WTC11 (cell line): ENCODE data around the gene ARHGEF12.

Experiments used
- CREB1 ChIP-seq: sonication (generic); formaldehyde crosslinking; IDR thresholded peaks from 2 replicates; pipeline ENCODE4 v1.8.0; 2023; ENCODE audit warnings: mild to moderate bottlenecking, missing genetic modification reagents
- TCF7 ChIP-seq: sonication (generic); formaldehyde crosslinking; IDR thresholded peaks from 2 replicates; pipeline ENCODE4 v1.8.0; 2022; ENCODE audit warnings: mild to moderate bottlenecking, low read depth, missing genetic modification reagents, moderate library complexity
- TF ChIP-seq, protein P1 (sequence below): fragments of 200-600 bp; IDR thresholded peaks from 2 replicates; pipeline ENCODE4 v1.8.0; 2022; ENCODE audit warnings: antibody characterized with exemption
- TF ChIP-seq, protein P2 (sequence below): sonication (generic); formaldehyde crosslinking; IDR thresholded peaks from 2 replicates; pipeline ENCODE4 v1.8.1; 2023; ENCODE audit warnings: mild to moderate bottlenecking, missing genetic modification reagents
- TF ChIP-seq, protein P3 (sequence below): sonication (generic); formaldehyde crosslinking; IDR thresholded peaks from 2 replicates; pipeline ENCODE4 v1.8.0; 2022; ENCODE audit warnings: mild to moderate bottlenecking, missing genetic modification reagents

DNA sequence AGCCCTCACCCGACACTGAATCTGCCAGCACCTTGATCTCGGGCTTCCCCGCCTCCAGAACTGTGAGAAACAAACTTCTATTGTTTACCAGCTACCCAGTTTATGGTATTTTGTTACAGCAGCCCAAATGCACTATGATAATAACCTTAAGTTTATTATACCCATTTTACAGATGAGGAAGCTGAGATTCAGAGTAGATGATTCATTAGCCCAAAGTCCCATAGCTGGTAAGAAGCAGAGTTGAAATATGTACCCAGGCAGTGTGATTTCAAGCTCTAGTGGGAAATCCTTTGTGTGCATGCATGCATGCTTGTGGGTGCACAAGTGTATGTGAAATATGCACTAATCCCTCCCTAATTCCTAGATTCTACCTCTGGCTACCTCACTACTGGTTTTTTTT, 183.3 kb downstream of the ARHGEF12 start:
- TF ChIP-seq, protein P1, sequence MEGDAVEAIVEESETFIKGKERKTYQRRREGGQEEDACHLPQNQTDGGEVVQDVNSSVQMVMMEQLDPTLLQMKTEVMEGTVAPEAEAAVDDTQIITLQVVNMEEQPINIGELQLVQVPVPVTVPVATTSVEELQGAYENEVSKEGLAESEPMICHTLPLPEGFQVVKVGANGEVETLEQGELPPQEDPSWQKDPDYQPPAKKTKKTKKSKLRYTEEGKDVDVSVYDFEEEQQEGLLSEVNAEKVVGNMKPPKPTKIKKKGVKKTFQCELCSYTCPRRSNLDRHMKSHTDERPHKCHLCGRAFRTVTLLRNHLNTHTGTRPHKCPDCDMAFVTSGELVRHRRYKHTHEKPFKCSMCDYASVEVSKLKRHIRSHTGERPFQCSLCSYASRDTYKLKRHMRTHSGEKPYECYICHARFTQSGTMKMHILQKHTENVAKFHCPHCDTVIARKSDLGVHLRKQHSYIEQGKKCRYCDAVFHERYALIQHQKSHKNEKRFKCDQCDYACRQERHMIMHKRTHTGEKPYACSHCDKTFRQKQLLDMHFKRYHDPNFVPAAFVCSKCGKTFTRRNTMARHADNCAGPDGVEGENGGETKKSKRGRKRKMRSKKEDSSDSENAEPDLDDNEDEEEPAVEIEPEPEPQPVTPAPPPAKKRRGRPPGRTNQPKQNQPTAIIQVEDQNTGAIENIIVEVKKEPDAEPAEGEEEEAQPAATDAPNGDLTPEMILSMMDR, result no peak
- TF ChIP-seq CREB1 (CRISPR knock-in tag) (no peak), TCF7 (CRISPR knock-in tag) (no peak)
- TF ChIP-seq, protein P2, sequence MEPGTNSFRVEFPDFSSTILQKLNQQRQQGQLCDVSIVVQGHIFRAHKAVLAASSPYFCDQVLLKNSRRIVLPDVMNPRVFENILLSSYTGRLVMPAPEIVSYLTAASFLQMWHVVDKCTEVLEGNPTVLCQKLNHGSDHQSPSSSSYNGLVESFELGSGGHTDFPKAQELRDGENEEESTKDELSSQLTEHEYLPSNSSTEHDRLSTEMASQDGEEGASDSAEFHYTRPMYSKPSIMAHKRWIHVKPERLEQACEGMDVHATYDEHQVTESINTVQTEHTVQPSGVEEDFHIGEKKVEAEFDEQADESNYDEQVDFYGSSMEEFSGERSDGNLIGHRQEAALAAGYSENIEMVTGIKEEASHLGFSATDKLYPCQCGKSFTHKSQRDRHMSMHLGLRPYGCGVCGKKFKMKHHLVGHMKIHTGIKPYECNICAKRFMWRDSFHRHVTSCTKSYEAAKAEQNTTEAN, result no peak
- TF ChIP-seq, protein P3, sequence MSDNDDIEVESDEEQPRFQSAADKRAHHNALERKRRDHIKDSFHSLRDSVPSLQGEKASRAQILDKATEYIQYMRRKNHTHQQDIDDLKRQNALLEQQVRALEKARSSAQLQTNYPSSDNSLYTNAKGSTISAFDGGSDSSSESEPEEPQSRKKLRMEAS (CRISPR knock-in tag), result no peak
